Fibroblast of skin of right quadriceps (primary cell): ENCODE results near the gene PACS2.

ENCODE experiments used
- DNase-seq: peaks from one replicate; pipeline ENCODE4 v3.0.0-alpha.2; 2013

PACS2 gene

DNA sequence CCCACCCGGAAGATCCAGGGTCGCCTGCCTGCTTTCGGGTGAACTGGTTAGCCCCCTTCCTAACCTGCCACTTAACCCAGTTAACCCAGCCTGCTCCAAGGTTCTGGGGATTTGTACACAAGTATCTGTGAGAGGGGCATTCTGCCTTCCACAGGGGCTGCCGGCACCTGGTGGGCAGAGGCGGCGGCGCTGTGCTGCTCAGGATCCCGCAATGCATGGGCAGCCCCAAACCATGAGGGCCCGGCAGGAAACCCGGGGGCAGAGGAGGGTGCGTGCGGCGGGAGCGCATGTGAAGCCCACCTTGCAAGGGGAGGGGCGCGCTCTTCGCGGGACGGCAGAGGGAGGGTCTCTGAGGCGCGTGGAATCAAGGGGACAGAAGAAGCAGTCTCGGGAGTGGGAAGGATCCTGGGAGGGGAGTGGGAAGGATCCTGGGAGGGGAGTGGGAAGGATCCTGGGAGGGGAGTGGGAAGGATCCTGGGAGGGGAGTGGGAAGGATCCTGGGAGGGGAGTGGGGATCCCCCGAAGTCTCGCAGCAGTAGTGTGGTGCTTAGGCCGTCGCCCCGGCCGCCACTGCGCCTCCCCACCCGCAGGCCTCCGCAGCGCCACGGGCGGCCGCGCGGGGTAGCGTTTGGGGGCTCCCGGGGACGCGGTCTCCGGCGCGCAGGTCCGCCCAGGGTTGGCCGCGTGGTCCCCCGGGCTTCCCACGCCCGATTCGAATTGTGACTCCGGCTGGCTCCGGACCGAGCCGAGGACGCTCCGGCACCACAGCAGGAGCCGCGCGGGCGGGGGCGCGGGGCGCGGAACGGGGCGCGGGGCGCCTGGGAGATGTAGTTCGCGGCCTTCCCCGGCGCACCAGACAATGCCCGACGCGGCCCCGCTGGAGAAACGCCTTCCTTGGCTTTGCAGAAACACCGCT is 100.2 kb downstream of the PACS2 start:
- peak; percentile 65 for DNase-seq

GRCh38 chr14:105415481-105416428 is 101.2 kb downstream of the PACS2 start:
- no peak for DNase-seq

GRCh38 chr14:105416671-105417070 is 102.1 kb downstream of the PACS2 start:
- no peak for DNase-seq

GRCh38 chr14:105417690-105418121 is 103.2 kb downstream of the PACS2 start:
- no peak for DNase-seq

DNA sequence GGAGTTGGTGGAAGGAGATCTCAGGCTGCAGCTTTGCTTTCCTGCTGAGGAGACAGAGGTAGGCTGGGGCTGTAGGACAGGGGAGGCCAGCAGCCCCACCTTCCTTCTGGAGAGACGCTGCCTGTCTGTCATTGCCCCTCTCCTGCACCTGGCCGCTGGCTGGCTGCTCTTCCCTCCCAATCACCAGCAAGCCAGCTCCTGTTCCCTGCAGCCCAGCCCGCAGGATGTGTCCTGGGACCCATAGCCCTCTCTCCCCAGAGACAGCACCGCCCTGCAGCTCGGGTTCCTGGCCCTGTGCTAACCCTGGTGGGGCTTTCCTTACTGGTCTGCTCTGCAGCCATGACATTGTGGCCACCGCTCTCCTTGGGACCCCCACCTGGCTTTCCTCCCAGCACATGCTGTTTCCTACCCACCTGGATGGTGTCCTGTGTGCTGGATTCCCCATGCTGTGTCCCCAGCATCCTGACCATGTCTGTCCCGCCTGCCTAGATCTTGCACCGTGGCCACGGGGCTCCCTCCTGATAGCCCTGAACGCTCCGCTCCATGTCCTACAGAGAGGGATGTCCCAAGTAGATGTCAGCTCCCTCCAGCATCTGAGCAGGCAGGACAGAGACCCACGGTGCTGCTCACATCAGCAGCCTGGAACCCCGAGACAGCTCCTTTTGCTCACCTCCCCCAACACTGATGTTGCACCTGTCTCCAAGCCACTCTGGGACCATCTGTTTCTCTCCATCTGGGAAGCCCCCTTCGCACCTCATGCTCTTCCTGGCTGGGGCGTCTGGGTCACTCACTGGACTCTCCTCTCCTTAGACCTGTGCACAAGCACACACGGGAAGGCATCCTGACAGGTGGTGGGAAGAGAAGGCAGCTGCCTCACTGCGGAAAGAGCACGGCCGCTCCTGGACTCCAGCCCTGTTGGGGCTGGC is 104.0 kb downstream of the PACS2 start:
- no peak for DNase-seq

- peak; percentile 50 for DNase-seq
These were observed 104.9 kb downstream of the PACS2 start, which contains the start of gene MTA1 for GRCh38 chr14:105419195-105420091. Gene MTA1, plus strand, starts transcription at chr14:105419827. Its CDS starts 209 bp downstream, at chr14:105420036.

- DNase-seq, result no peak
These were observed 105.8 kb downstream of the PACS2 start for GRCh38 chr14:105420101-105420973.

DNA sequence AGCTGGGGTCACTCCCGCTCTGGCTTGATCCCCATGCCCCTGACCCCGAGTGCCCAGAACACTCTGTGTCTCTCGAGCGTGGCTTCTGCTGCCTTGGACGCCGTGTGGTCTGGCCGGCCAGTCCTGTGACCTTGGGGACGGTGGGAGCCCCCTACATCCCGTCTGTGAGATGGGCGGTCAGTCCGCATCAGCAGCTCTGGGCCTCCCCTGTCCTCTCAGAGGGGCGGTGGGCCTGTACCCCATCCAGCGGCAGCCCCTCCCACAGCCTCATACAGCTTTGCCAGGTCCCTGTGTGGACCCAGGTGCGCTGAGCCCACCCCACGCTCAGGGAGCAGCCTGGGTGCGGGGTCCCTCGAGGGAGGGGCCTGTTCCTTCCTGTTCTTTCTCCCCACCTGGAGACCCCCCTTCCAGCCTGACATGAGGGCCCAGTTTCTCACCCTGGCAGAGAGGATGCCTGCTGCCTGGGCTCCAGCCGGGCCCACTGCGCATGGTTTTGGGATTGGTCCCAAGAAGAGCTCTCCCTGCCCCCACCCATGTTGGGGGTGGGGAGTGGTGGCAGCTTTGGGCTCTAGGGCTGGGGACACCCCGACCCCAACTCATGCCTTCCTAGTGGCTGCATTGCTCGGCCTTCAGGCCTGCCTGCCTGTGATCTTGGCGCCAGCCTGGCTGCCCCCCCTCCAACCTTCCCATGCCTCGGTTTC is 106.6 kb downstream of the PACS2 start:
- DNase-seq, result no peak

DNA sequence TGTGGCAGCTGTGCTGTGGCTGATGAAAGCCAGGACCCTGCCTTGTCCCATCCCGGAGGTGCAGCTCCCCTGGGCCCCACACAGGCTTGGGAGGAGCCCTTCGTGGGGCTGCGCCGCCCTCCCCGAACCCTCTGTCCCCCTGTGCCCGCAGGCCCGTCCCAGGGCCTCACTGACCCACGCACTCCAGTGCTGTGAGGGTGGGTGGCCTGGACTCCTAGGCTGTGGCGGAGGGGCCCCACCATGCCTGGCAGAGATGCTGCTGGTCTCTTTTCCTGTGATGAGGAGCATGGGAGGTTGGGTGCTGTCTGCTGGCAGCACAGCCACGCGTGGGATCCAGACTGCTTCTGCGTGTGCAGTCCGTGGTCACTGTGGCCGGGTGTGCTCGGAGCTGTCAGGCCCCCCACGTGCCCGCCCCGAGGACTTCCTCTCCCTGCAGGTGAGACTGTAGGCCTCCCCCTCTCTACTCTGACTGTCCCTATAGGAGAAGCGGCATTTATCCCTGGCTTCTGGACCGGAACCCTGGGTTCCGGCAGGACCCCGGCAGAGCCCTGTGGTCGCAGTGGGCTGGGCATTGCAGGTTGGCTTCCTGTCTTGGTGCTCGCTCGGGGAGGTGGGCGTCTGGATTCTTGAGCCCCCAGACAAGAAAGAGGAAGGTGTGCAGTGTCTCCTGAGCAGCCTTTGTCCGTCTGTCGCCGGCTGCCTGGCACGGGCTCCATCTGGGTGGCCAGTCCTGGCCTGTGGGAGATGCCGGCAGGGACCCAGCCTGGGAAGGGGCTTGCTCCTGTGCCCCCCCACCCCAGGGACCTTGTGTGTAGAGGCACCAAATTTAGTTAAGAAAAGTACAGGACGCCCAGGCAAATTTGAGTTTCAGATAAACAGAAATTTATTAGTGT is 107.4 kb downstream of the PACS2 start:
- DNase-seq, result no peak

GRCh38 chr14:105422695-105423487 is 108.3 kb downstream of the PACS2 start:
- DNase-seq, result no peak

- no peak for DNase-seq
These were observed 109.1 kb downstream of the PACS2 start for GRCh38 chr14:105423488-105424195.

- DNase-seq, result no peak
These were observed 110.3 kb downstream of the PACS2 start for GRCh38 chr14:105424861-105425260.

- DNase-seq, result no peak
These were observed 111.3 kb downstream of the PACS2 start for GRCh38 chr14:105425823-105426247.

- no peak for DNase-seq
These were observed 112.0 kb downstream of the PACS2 start for GRCh38 chr14:105426416-105427130.

DNA sequence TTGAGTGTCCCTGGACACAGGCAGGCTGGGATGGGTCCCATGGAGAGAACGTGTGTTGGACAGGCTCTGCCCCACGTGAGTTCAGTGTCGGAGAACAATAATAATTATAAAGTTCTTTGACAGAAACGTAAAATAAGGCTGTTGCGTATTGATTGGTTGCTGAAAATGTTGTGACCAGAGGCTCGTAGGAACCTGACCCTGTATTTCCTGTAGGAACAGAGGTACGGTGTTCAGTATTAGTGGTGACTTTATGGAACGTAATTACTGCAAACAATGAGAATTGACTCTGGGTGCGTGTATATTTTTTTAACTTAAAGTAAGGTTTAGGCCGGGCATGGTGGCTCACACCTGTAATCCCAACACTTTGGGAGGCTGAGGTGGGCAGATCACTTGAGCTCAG is 112.9 kb downstream of the PACS2 start:
- no peak for DNase-seq

- no peak for DNase-seq
These were observed 113.5 kb downstream of the PACS2 start for GRCh38 chr14:105427936-105428485.
